ENCODE data around the gene TESPA1.

The TESPA1 gene

GRCh38 chr12:54984658-54985376 is at the start of gene TESPA1:
Gene TESPA1 (minus strand): TSS chr12:54984762. CDS start chr12:54974562, 10,200 bp downstream.
- H3K9me3 ChIP-seq (ENCODE audit: control insufficient read depth, insufficient read depth, low read length): peaks cover 3% of the 10 kb centered on the region; the same call in 1 of the 2 replicates
- peaks cover 30% of the 10 kb centered on the region for H3F3A ChIP-seq (ENCODE audit: control insufficient read depth, insufficient read depth)
- peak within 1 kb of the TSS; percentile 89 for H3K27ac ChIP-seq (ENCODE audit: low read depth, low read length)
- no peaks in the 10 kb centered on the region for H3K27me3 ChIP-seq (ENCODE audit: control insufficient read depth, low read length)
- H3K9me2 ChIP-seq (replicated peaks; ENCODE audit: control insufficient read depth, low read length): no peaks in the 10 kb centered on the region
- peaks cover 39% of the 10 kb centered on the region for H3K36me3 ChIP-seq (ENCODE audit: control insufficient read depth, low read length)
- H3K79me2 ChIP-seq (ENCODE audit: control insufficient read depth, low read length): peaks cover 43% of the 10 kb centered on the region
- no peaks in the 10 kb centered on the region for H4K20me1 ChIP-seq (ENCODE audit: control insufficient read depth, insufficient read depth, low read depth, low read length)
- peaks cover 81% of the 10 kb centered on the region for H3K4me1 ChIP-seq (ENCODE audit: control insufficient read depth, low read length)
- H3K4me2 ChIP-seq (ENCODE audit: low read length): peak within 1 kb of the TSS; percentile 92
- peak within 1 kb of the TSS; percentile 83 for H3K4me3 ChIP-seq (ENCODE audit: low read length)
- no peak for TF ChIP-seq EZH2phosphoT487 (IDR thresholded peaks at IDR 0.05; ENCODE audit: borderline replicate concordance, low read length)
- TF ChIP-seq CTCF (IDR thresholded peaks at IDR 0.05; ENCODE audit: low read depth, low read length, poor library complexity, severe bottlenecking): no peak

- no peak overlapping the region for H3K4me2 ChIP-seq (ENCODE audit: low read length)
- no peak overlapping the region for H3K27ac ChIP-seq (ENCODE audit: low read depth, low read length)
- no peaks in the 10 kb centered on the region for H3K9me2 ChIP-seq (replicated peaks; ENCODE audit: control insufficient read depth, low read length)
- H3K27me3 ChIP-seq (ENCODE audit: control insufficient read depth, low read length): peaks cover 5% of the 10 kb centered on the region; the same call in 1 of the 2 replicates
- H3K4me3 ChIP-seq (ENCODE audit: low read length): no peak overlapping the region
- H3K4me1 ChIP-seq (ENCODE audit: control insufficient read depth, low read length): peaks cover 13% of the 10 kb centered on the region
- no peaks in the 10 kb centered on the region for H3K79me2 ChIP-seq (ENCODE audit: control insufficient read depth, low read length)
- TF ChIP-seq CTCF (IDR thresholded peaks at IDR 0.05; ENCODE audit: low read depth, low read length, poor library complexity, severe bottlenecking) (no peak), EZH2phosphoT487 (IDR thresholded peaks at IDR 0.05; ENCODE audit: borderline replicate concordance, low read length) (no peak)
- no peaks in the 10 kb centered on the region for H3F3A ChIP-seq (ENCODE audit: control insufficient read depth, insufficient read depth)
- H4K20me1 ChIP-seq (ENCODE audit: control insufficient read depth, insufficient read depth, low read depth, low read length): no peaks in the 10 kb centered on the region
- no peaks in the 10 kb centered on the region for H3K36me3 ChIP-seq (ENCODE audit: control insufficient read depth, low read length)
- H3K9me3 ChIP-seq (ENCODE audit: control insufficient read depth, insufficient read depth, low read length): no peaks in the 10 kb centered on the region
Measured at GRCh38 chr12:55034218-55034617, 49.7 kb upstream of the TESPA1 start.

- Histone ChIP-seq H3K27me3 (ENCODE audit: control insufficient read depth, low read length) (no peaks in the 10 kb centered on the region), H3K79me2 (ENCODE audit: control insufficient read depth, low read length) (no peaks in the 10 kb centered on the region), H3F3A (ENCODE audit: control insufficient read depth, insufficient read depth) (no peaks in the 10 kb centered on the region), H3K4me2 (ENCODE audit: low read length) (no peak overlapping the region), H3K4me1 (ENCODE audit: control insufficient read depth, low read length) (no peaks in the 10 kb centered on the region), H3K4me3 (ENCODE audit: low read length) (no peak overlapping the region), H3K27ac (ENCODE audit: low read depth, low read length) (no peak overlapping the region), H3K9me2 (replicated peaks; ENCODE audit: control insufficient read depth, low read length) (no peaks in the 10 kb centered on the region), H3K9me3 (ENCODE audit: control insufficient read depth, insufficient read depth, low read length) (no peaks in the 10 kb centered on the region), H4K20me1 (ENCODE audit: control insufficient read depth, insufficient read depth, low read depth, low read length) (no peaks in the 10 kb centered on the region), H3K36me3 (ENCODE audit: control insufficient read depth, low read length) (no peaks in the 10 kb centered on the region)
- no peak for TF ChIP-seq EZH2phosphoT487 (IDR thresholded peaks at IDR 0.05; ENCODE audit: borderline replicate concordance, low read length)
- no peak for TF ChIP-seq CTCF (IDR thresholded peaks at IDR 0.05; ENCODE audit: low read depth, low read length, poor library complexity, severe bottlenecking)
Measured at GRCh38 chr12:55025508-55025907, 40.9 kb upstream of the TESPA1 start.

All from DOHH2 (cell line).